K562 (cell line): Measurements from ENCODE around the gene PDE1A. TPM values are rescaled to one million over a fixed set of nuclear protein-coding genes. Genes with fewer than 3 reads are reported as not detected.

Source experiments
- ATAC-seq: fragments of 200-7000 bp; cut with Tn5 transposase; 3 replicates; pipeline ENCODE4 v1.9.1; 2020; ENCODE audit warnings: moderate library complexity
- BruUV-seq: library from RNA; stranded (reverse); fragments of 400-500 nt; replicated peaks from 2 replicates; lab custom pipeline; 2021; lab: Mats Ljungman, UMichigan
- CTCF ChIA-PET: fragments of 300-600 bp; formaldehyde crosslinking; extraction: SDS; loops from one replicate; lab custom pipeline; 2021; ENCODE audit warnings: low intra/inter-chr PET ratio; lab: Yijun Ruan, JAX
- POLR2A ChIA-PET: fragments of 300-600, 350-650 bp; sonication (Branson Sonifier 250); formaldehyde crosslinking; extraction: SDS; loops from one replicate; lab custom pipeline; 2021; ENCODE audit warnings: antibody characterized with exemption, inconsistent platforms; lab: Yijun Ruan, JAX
- DNase-seq, 4 experiments: peaks; one replicate each; pipeline versions ENCODE4 v3.0.0 to v3.0.0-alpha.2; 2011 to 2018; ENCODE audit warnings: low spot score in 3 of 4, mixed read lengths in 3 of 4; ENCODE audit errors: extremely low read depth in 1 of 4
- FAIRE-seq: peaks from 2 replicates; lab custom pipeline; 2011; peaks lifted over from hg19 to GRCh38; lab: Jason Lieb, UNC
- H2AFZ ChIP-seq: 2 replicates; pipeline ENCODE4 v1.6.0; 2011; ENCODE audit warnings: low read depth, low read length, control low read depth, inconsistent platforms
- H3K27ac ChIP-seq: fragments of 200-600 bp; 3 replicates; pipeline ENCODE4 v1.8.0; 2011; ENCODE audit warnings: low read depth, mild to moderate bottlenecking, control low read depth, inconsistent platforms, low read length, moderate library complexity, mixed read lengths; ENCODE audit errors: extremely low read depth
- H3K27me3 ChIP-seq, 2 experiments: fragments of 300-600 bp in 1 of 2; 2 replicates in 1 of 2; 3 replicates in 1 of 2; pipeline versions ENCODE4 v1.6.0 to v1.8.0; 2011; ENCODE audit warnings: inconsistent platforms in 2 of 2, low read length in 2 of 2, mild to moderate bottlenecking in 1 of 2, mixed read lengths in 1 of 2, moderate library complexity in 1 of 2; ENCODE audit not compliant: control insufficient read depth in 2 of 2, insufficient read depth in 2 of 2
- H3K36me3 ChIP-seq: fragments of 300-600 bp; 3 replicates; pipeline ENCODE4 v1.8.0; 2011; ENCODE audit warnings: mild to moderate bottlenecking, low read length, inconsistent platforms; ENCODE audit not compliant: control insufficient read depth, insufficient read depth
- H3K4me1 ChIP-seq, 2 experiments: fragments of 200-600 bp in 1 of 2; replicated peaks in 1 of 2; 2 replicates in 1 of 2; 3 replicates in 1 of 2; pipeline versions ENCODE4 v1.5.1 to v1.8.0; 2011; ENCODE audit warnings: inconsistent platforms in 2 of 2, low read length in 2 of 2, mild to moderate bottlenecking in 1 of 2, mixed read lengths in 1 of 2, moderate library complexity in 1 of 2; ENCODE audit not compliant: control insufficient read depth in 2 of 2, insufficient read depth in 2 of 2
- H3K4me2 ChIP-seq: 2 replicates; pipeline ENCODE4 v1.6.1; 2011; ENCODE audit warnings: low read length, control low read depth, inconsistent platforms, mixed read lengths; ENCODE audit not compliant: insufficient read depth
- H3K4me3 ChIP-seq: fragments of 200-600 bp; sonication (generic), shearing (Covaris generic); 2 replicates; pipeline ENCODE4 v1.5.1; 2016; ENCODE audit warnings: control low read depth, inconsistent platforms
- H3K79me2 ChIP-seq: fragments of 200-600 bp; 3 replicates; pipeline ENCODE4 v1.8.0; 2011; ENCODE audit warnings: low read length, inconsistent platforms; ENCODE audit not compliant: control insufficient read depth, insufficient read depth
- H3K9ac ChIP-seq, 2 experiments: 2 replicates each; pipeline versions ENCODE4 v1.6.0 to v1.6.1; 2011; ENCODE audit warnings: low read depth in 2 of 2, low read length in 2 of 2, control low read depth in 1 of 2, inconsistent platforms in 1 of 2, mild to moderate bottlenecking in 1 of 2, mixed read lengths in 1 of 2; ENCODE audit not compliant: insufficient read depth in 1 of 2
- H3K9me1 ChIP-seq: one replicate; pipeline ENCODE4 v1.6.0; 2011; ENCODE audit warnings: inconsistent platforms, mild to moderate bottlenecking, low read length, moderate library complexity; ENCODE audit not compliant: control insufficient read depth, insufficient read depth
- H3K9me3 ChIP-seq: replicated peaks from 2 replicates; pipeline ENCODE4 v1.5.1; 2011; ENCODE audit warnings: low read depth, low read length, inconsistent platforms; ENCODE audit not compliant: control insufficient read depth, insufficient read depth
- H4K20me1 ChIP-seq: replicated peaks from 2 replicates; pipeline ENCODE4 v1.6.1; 2011; ENCODE audit warnings: low read length, inconsistent platforms, mixed read lengths; ENCODE audit not compliant: control insufficient read depth, insufficient read depth
- BRF1 ChIP-seq: IDR thresholded peaks from 3 replicates; pipeline ENCODE4 v1.6.1; 2011; ENCODE audit warnings: borderline replicate concordance, mild to moderate bottlenecking; ENCODE audit not compliant: insufficient read length; ENCODE audit errors: extremely low read depth
- CBX1 ChIP-seq: sonication (generic); IDR thresholded peaks from 2 replicates; pipeline ENCODE4 v1.6.1; 2016; ENCODE audit warnings: antibody characterized with exemption, low read depth, mild to moderate bottlenecking
- CCAR2 ChIP-seq: fragments of 200-400 bp; formaldehyde crosslinking; IDR thresholded peaks from 2 replicates; pipeline ENCODE4 v1.6.1; 2017; ENCODE audit warnings: mild to moderate bottlenecking, low read depth, low read length
- CEBPG ChIP-seq, 3 experiments: fragments of 200-800 bp in 1 of 3; sonication (Bioruptor generic) in 1 of 3; sonication (generic) in 1 of 3; formaldehyde crosslinking in 1 of 3; IDR thresholded peaks in 2 of 3; conservative IDR thresholded peaks in 1 of 3; 2 replicates each; pipeline versions ENCODE4 v1.6.1 to v1.8.0; 2016 to 2022; ENCODE audit warnings: missing compliant biosample characterization in 2 of 3, missing genetic modification characterization in 2 of 3, mild to moderate bottlenecking in 1 of 3, missing genetic modification reagents in 1 of 3
- CHD2 ChIP-seq: IDR thresholded peaks from 2 replicates; pipeline ENCODE4 v1.6.1; 2011; ENCODE audit warnings: low read depth, low read length
- NFE2L1 ChIP-seq: fragments of 450-650 bp; IDR thresholded peaks from 2 replicates; pipeline ENCODE4 v1.6.1; 2016; ENCODE audit warnings: missing genetic modification characterization, low read depth, mild to moderate bottlenecking, missing compliant biosample characterization, moderate library complexity, borderline replicate concordance
- POLR2AphosphoS5 ChIP-seq: IDR thresholded peaks from 2 replicates; pipeline ENCODE4 v1.6.1; 2011; ENCODE audit warnings: mild to moderate bottlenecking, low read depth, low read length, moderate library complexity; ENCODE audit not compliant: control insufficient read depth, insufficient read depth
- RUNX1 ChIP-seq: sonication (generic); IDR thresholded peaks from 2 replicates; pipeline ENCODE4 v1.6.1; 2016; ENCODE audit warnings: antibody characterized with exemption, low read depth
- WGBS: fragments of 100-300 bp; shearing (Covaris generic); methylation state at CpG from one replicate; pipeline ENCODE4 v1.1.6; 2016; ENCODE audit warnings: low coverage, mixed read lengths; ENCODE audit not compliant: insufficient coverage; ENCODE audit errors: missing lambda C conversion rate; 5-methylcytosine and 5-hydroxymethylcytosine counted together
- in situ Hi-C: fragments of 300-500 bp; cut with MboI; formaldehyde crosslinking; loops from 4 replicates; pipeline ENCODE4 v1.15.0; 2018; ENCODE audit warnings: inconsistent platforms, mixed read lengths
- intact Hi-C: fragments of 100-400 bp; cut with micrococcal nuclease; formaldehyde crosslinking; loops from 2 replicates; pipeline ENCODE4 v1.14.2; 2022
- polyA plus RNA-seq, 8 experiments: library from polyadenylated mRNA; depleted of rRNA in 4 of 8; stranded (reverse) in 5 of 8; unstranded in 3 of 8; fragments of >200 nt; fragmentation: Nextera tagmentation in 2 of 8; fragmentation: Illumina TruSeq in 1 of 8; extraction: Ambion mirVana in 2 of 8; extraction: Trizol in 1 of 8; gene quantifications; 2 replicates each; pipeline versions ENCODE4 v1.2.1 to v1.2.3, GENCODE V29; 2011 to 2014; ENCODE audit warnings: inconsistent platforms in 1 of 8, missing spikeins in 1 of 8
- total RNA-seq, 7 experiments: library from RNA; depleted of rRNA in 6 of 7; stranded (reverse); fragments of >200 nt in 6 of 7; fragmentation: Illumina TruSeq in 2 of 7; extraction: Trizol in 2 of 7; gene quantifications; 2 replicates each; pipeline versions ENCODE4 v1.2.1 to v1.2.3, GENCODE V29; 2011 to 2021; ENCODE audit warnings: low replicate concordance in 1 of 7

The PDE1A gene
- total and polyA plus RNA-seq, 9 of the 15 experiments (the other 6 are each of a cell fraction or from before 2014, with no cell fraction given), result 0.14 to 0.91 (median 0.32) TPM

DNA sequence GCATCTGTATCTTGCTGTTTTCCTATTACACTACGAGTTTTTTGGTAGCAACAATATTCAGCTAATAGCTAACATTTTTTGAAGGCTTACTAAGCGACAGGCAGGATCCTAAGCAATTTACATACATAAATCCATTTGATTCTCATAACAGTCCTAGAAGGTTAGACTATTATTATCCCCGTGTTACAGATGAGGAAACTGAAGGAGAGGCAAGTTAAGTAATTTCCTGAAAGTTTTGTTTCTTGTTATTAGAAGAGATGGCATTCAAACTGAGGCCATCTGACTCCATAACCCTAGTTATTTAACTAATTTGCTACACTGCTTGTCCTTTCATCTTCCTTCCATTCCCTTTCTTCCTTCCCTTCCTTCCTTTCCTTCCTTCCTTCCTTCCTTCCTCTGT, 68.2 kb downstream of the PDE1A start:
- ChIA-PET POLR2A (no interaction called here), CTCF (no interaction called here)
- Histone ChIP-seq H3K9me1 (no peaks in the 10 kb centered on the region), H3K9ac (no peak overlapping the region), H3K4me2 (no peak overlapping the region), H3K4me1 (no peaks in the 10 kb centered on the region), H3K9me3 (no peaks in the 10 kb centered on the region; the same call in 1 of the 2 replicates), H3K79me2 (no peaks in the 10 kb centered on the region), H3K27me3 (no peaks in the 10 kb centered on the region), H3K27ac (no peak overlapping the region), H2AFZ (no peak overlapping the region), H3K36me3 (no peaks in the 10 kb centered on the region), H4K20me1 (no peaks in the 10 kb centered on the region), H3K4me3 (no peak overlapping the region)
- BruUV-seq, result no TSS peak
- DNase-seq (no peak), FAIRE-seq (no peak), ATAC-seq (no peak)
- WGBS, result 0% methylated on average over 3 of the region's 3 CpGs
- intact Hi-C loops (no loop called here), in situ Hi-C loops (no loop called here)
- TF ChIP-seq CHD2 (no peak), CCAR2 (no peak), CBX1 (no peak), BRF1 (no peak)

DNA sequence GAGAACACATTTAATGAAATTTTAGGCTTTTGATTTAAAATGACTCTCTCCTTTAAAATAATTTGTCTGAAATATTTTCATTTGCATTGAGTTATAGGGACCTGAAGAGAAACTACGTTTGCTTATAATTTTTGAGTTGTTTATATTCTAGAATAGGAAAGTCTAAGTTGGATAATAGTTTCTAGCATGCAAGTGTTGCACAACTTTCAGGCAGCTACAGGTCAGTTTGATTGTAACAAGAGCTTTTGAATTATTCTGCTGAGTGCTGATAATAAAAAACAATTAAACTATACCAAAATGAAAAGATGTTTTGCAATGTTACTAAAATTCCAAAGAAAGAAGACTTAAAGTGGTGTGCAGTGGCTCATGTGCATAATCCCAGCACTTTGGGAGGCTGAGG, 71.0 kb downstream of the PDE1A start:
- H3K4me2 ChIP-seq, result no peak overlapping the region
- H3K9me3 ChIP-seq, result no peaks in the 10 kb centered on the region; the same call in 1 of the 2 replicates
- no peaks in the 10 kb centered on the region for H3K27me3 ChIP-seq
- no peak for DNase-seq
- TF ChIP-seq RUNX1 (no peak), POLR2AphosphoS5 (no peak), CEBPG (CRISPR knock-in tag; IDR thresholded peaks at IDR 0.05) (no peak), CEBPG (tag; conservative IDR thresholded peaks at IDR 0.05 in 1 of 2, IDR thresholded peaks at IDR 0.05 in 1 of 2) (0 out of 4 replicates have a peak, but pooled peaks of 1 of the 2 experiments have one; percentile 16), NFE2L1 (tag) (no peak)
- TF ChIP-seq, all 486 proteins: peak for 1
- Histone ChIP-seq H3K27ac (no peak overlapping the region), H2AFZ (no peak overlapping the region), H4K20me1 (no peaks in the 10 kb centered on the region), H3K9ac (no peak overlapping the region), H3K9me1 (no peaks in the 10 kb centered on the region), H3K36me3 (no peaks in the 10 kb centered on the region), H3K4me1 (no peaks in the 10 kb centered on the region), H3K79me2 (no peaks in the 10 kb centered on the region), H3K4me3 (no peak overlapping the region)
- 0% methylated on average over 1 of the region's 1 CpG for WGBS
- ATAC-seq (no peak), FAIRE-seq (no peak)
- intact Hi-C loops, result no loop called here
- in situ Hi-C loops, result no loop called here
- no TSS peak for BruUV-seq
- CTCF ChIA-PET, result no interaction called here
- POLR2A ChIA-PET, result interaction anchor here (0.6 to 0.8 kb wide), 2 partner anchors 9 to 310 kb away, joined by 3 read pairs; no protein-coding TSS in a partner anchor
